Iris pigment epithelial cell (primary cell): ENCODE results near the gene CPLX4.
"Not testable (repeated sequence)": the region's sequence is repeated elsewhere in the genome, so short reads cannot be mapped to it uniquely, and the experiment has no call there.

Experiments used
- DNase-seq: peaks from one replicate; pipeline ENCODE4 v3.0.0-alpha.2; 2011; ENCODE audit warnings: low read depth

The CPLX4 gene

DNA sequence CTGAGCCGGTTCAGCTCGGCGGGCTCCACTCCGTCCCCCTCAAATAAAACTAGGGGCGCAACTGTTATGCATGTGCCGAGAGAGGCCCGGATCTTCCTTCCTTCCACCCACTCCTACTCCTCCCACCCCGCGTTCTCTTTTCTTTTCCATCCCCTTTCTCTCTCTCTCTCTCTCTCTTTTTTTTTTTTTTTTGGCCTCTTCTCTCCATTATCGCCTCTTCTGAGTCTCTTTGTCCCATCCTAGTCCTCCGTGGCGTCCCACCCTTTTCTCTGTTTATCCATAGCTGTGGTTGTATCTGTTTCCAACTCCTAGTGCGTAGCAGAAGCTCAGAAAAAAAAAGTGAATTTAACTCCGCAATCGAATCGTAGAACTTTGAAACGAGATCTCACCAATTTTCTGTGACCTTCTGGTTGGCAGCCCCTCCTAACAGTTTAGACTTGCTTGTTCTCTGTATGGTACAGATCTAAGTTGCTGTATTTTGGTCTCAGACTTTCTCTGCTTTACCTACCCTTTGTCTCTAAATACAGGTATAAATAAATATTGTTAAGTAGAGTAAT lies 48.8 kb downstream of the CPLX4 start:
- DNase-seq = no peak

DNA sequence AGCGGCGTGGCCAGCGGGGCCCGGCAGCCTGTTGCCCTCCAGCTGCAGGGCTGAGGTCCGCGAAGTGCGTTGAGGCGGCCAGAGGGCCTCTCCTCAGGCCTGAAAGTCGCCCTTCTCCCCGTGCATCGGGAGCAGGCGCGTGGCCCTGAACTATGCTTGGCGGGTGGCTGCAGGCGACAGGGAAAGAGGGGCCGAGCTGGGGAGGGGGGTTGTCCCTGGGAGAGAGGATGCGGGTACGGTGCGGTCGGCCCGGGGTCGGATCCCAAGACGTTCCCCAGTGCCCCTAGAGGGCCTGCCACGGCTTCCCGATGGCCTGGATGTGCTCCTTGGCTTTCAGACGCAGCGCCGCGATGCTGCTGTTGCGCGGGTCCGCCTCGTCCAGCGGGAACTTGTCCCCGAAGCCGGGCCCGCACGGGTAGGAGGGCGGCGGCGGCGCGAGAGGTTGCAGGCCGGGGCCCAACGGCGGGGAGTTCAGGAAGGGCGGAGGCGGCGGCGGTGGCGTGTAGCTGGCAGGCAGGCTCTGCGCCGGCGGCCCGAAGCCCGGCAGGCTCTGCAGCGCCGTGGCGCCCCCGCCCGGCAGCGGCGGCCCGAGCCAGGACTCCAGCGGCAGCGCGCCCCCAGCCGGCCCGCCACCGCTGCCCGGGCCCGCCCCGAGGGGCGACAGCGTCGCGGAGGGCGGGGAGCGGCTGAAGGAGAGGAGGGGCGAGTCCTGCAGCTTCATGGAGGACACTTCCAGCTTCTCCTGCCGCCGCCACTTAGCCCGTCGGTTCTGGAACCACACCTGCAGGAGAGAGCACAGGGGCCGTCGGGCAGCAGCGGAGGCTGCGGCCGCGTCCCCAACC lies 49.5 kb downstream of the CPLX4 start:
- peak; percentile 31 for DNase-seq

- no peak for DNase-seq
Observed at GRCh38 chr18:59268127-59268720, 50.2 kb downstream of the CPLX4 start.

GRCh38 chr18:59267503-59268126 lies 50.8 kb downstream of the CPLX4 start:
- DNase-seq = no peak

GRCh38 chr18:59266886-59267502 lies 51.5 kb downstream of the CPLX4 start:
- no peak for DNase-seq

DNA sequence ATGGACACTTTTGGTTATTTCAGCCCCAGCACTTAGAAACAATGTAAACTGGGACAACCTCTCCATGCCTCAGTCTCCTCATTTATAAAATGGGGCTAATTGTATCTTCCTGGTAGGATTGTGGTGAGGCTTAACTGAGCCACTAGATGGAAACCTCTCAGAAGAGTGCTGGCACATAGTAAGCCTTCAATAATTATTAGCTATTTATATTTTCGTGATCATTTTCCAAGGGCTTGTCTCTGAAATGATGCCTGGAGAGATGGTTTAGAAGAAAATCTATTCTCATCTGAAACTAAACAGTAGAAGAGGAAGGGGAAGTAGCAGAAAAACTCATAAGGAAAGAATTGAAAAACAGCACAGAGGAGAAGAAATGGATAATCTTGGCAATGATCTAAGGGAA lies 52.0 kb downstream of the CPLX4 start:
- no peak for DNase-seq

DNA sequence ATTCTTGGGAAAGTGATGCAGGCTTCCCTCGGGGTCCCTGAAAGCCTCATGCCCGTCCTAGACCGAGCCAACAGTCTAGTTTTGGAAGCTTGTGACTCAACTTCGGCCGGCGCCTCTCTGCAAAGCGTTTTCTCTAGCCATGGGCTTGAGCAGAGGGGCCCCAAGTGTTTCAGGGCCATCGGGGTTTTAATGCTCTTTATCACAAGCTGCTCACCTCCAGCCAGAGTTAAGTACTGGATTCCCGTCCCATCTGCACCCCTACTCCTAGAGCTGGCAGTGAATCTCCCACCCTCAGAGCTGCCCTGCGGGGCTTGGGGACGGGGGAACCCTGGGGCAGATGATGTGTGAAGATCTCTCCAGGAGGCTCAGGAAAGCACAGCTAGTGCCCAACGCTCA lies 52.5 kb downstream of the CPLX4 start:
- no peak for DNase-seq

DNA sequence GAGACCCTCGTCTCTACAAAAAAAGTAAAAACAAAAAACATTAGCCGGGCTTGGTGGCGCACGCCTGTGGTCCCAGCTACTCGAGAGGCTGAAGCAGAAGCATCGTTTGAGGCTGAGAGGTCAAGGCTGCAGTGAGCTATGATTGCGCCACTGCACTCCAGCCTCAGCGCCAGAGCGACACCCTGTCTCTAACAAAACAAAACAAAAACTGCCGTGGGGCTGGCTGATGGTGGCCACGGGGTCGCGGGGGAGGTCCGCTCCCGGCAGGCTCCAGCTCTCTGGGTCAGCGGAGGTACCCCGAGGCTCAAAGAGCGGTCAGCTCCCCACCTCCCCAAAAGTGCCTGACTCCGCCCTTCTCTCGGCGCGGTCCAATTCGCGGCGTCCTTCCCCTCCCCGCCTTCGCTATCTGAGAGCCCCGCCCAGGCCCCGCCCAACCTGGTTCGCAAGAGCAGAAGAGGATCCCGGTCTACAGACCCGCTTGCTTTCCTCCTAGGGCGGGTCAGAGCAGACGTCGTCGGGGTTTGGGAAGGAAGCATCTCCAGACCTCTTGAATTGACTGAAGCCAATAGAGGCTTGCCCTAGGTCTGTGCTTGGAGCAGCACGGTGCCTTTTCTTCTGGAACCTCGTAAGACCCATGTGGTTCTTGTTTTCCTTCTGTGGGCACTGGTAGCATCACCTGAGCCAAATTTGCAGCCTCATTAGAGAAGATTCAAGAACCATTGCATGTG lies 53.0 kb downstream of the CPLX4 start:
- DNase-seq = no peak

- no peak for DNase-seq
Observed at GRCh38 chr18:59264651-59265245, 53.7 kb downstream of the CPLX4 start.

- no peak for DNase-seq
Observed at GRCh38 chr18:59264121-59264571, 54.3 kb downstream of the CPLX4 start.

DNA sequence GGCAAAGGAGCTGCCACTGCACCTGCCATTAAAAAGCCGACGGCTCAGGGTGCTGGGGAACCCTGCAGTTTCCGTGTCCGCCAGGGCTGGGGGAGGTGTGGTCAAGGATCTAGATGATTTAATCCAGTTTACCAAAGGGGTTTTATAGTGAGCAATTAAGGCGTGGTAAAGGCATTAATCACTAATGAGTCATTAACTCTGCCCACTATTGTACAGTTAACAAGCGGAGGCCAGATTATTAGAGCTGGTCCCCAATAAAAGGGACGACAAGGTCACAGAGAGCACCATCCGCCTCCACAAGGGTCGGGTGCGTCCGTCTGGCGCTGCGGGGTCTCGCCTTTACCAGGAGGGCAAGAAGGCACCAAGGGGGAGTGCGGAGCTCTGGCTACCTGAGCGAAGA lies 54.8 kb downstream of the CPLX4 start:
- DNase-seq = no peak

DNA sequence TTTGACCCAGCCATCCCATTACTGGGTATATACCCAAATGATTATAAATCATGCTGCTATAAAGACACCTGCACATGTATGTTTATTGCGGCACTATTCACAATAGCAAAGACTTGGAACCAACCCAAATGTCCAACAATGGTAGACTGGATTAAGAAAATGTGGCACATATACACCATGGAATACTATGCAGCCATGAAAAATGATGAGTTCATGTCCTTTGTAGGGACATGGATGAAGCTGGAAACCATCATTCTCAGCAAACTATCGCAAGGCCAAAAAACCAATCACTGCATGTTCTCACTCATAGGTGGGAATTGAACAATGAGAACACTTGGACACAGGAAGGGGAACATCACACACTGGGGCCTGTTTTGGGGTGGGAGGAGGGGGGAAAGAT lies 56.2 kb downstream of the CPLX4 start:
- not testable (repeated sequence) for DNase-seq

GRCh38 chr18:59261842-59262241 lies 56.6 kb downstream of the CPLX4 start:
- DNase-seq = not testable (repeated sequence)

- not testable (repeated sequence) for DNase-seq
Observed at GRCh38 chr18:59255491-59255890, 63.0 kb downstream of the CPLX4 start.

- DNase-seq = peak; percentile 85
Observed at GRCh38 chr18:59249199-59249774, 69.2 kb downstream of the CPLX4 start.

GRCh38 chr18:59246796-59247195 lies 71.7 kb downstream of the CPLX4 start:
- no peak for DNase-seq
